HG02840 (cell line): ENCODE results near the gene MAP3K14.

Experiments
- ATAC-seq: cut with Tn5 transposase; IDR thresholded peaks from one replicate; pipeline ENCODE4 v1.9.1; 2021; ENCODE audit warnings: mild to moderate bottlenecking, moderate library complexity, moderate number of reproducible peaks; ENCODE audit not compliant: unreplicated experiment, low FRiP score

The MAP3K14 gene

GRCh38 chr17:45339646-45340605 lies 23.1 kb upstream of the MAP3K14 start:
- ATAC-seq, result no peak

GRCh38 chr17:45338996-45339535 lies 22.2 kb upstream of the MAP3K14 start:
- ATAC-seq, result no peak

GRCh38 chr17:45338023-45338781 lies 21.4 kb upstream of the MAP3K14 start:
- no peak for ATAC-seq

DNA sequence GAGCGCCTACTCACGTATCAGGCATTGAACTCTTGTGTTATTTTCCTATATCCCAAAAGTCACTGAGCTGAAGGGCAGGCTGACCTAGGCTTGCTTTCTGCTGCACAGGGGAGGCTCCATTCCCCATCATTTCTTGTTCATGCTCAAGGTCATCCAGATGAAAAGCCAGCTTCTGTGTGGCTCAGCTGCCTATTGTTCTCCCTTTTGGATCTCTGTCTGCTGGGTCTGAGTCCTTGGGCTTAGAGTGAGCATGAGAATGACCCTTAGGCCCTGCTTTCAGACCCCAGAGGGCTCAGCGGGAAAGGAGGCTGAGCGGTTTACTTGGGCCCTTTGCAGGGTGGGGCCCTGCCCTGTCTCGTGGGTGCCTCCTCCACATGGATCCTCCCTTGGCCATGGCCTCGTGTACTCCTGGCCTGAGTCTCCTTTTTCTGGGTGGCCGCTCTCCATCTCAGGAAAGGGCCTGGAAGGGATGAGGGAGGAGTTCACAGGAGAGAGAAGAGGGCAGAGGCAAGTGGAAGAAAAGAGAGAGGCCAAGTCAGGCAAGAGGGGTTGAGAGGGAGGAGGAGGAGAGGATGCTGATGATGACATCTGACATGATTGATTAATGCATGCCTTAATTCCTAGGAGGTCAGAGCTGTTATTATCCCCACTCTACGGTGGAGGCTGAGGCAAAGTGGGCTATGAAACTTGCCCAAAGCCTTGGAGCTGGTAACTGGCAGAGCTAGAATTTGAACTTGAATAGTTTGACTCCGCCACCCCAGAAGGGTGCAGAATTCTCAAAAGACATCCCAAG lies 19.8 kb upstream of the MAP3K14 start:
- ATAC-seq, result no peak

DNA sequence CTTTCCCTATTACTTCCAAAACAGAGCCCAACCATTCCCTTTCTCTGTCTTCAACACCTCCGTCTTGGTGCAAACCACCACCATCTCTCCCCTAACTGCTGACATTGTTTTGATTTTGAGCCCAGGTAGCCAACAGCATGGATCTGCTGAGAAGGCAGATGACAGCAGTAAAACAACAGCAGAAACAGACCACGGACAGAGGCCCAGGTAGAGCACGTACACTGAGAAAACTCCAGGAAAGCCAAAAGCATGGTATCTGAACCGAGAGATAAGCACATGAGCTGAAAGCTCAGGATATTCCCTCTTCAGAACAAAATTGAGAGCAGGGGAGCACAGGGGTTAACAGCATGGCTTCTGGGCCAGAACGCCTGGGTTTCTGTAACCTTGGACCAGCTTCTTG lies 18.9 kb upstream of the MAP3K14 start:
- ATAC-seq, result no peak

GRCh38 chr17:45334701-45335677 lies 18.2 kb upstream of the MAP3K14 start:
- no peak for ATAC-seq

DNA sequence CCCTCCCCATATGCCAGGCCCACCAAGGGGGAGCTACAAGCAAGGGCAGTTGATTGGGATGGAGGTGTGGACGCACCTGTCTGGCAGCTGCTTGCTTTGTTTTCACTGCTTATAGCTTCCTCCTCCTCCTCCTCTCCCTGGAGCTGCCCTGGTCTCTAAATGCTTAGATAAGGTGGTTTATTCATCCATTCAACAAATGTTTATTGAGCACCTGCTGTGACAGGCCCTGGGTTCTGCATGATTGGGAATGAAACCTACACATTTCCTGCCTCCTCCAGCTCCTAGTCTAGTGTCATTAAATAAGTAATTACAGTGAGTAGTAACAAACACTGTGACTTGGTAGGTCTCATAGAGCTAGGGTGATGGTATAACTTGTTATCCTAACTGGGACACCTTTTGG lies 17.4 kb upstream of the MAP3K14 start:
- ATAC-seq, result no peak

- no peak for ATAC-seq
These were observed 16.9 kb upstream of the MAP3K14 start for GRCh38 chr17:45333702-45334092.

- ATAC-seq, result no peak
These were observed 16.3 kb upstream of the MAP3K14 start for GRCh38 chr17:45332989-45333701.

- ATAC-seq, result no peak
These were observed 15.7 kb upstream of the MAP3K14 start for GRCh38 chr17:45332505-45332904.

DNA sequence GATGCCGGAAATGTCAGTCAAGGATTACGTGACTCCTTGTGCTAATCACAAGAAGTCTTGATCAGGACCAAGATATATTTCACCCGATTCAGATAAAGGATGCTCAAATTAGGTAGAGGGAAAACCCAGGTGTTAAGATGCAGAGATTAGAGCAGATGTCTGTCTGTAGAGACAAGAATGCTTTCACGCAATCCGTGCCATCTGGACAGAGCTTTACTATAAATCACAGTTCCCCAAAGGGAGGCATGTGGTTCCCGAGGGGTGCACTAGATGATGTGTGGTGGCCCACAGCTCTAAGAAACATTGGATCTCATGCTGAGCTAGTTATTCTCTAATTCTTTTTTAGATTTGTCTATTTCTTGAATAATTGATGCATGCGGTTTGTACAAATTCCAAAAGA lies 9.8 kb upstream of the MAP3K14 start:
- ATAC-seq, result no peak

DNA sequence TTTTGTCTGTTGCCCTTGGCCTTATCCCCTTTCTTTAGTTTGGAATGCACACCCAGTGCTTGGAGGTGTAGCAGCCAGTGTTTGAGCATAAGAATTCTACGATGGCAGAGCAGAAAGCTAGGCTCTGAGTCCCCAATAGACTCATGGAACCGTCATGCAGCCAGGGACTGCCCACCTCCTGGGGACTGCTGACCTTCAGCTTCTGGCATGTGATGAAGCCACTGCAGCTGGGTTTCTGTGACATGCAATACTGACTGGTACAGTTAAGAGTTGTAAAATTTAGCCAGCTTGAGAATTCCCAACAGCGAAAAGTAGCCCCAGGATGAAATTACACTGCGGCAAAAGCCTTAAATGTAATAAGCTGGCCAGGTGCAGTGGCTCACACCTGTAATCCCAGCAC lies 9.0 kb upstream of the MAP3K14 start:
- no peak for ATAC-seq

DNA sequence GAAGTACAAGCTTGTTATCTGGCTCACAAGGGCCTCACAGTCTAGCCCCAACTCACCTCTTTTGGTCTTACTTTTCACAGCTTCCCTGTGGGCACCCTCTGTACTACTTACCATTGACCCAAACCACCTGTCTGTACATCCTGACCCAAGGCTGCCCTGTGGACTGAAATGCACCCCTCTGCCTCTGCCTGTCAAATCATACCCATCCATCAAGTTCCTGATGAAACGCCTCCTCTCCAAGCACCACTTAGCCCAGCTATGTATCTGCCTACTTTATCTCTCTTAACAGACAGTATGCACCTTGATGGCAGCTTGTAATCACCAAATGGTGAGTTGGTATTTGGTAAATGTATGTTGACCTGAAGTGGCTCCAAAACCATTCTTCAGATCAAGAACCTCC lies 7.5 kb upstream of the MAP3K14 start:
- ATAC-seq, result no peak

- no peak for ATAC-seq
These were observed 5.3 kb upstream of the MAP3K14 start for GRCh38 chr17:45322168-45322567.

- ATAC-seq, result no peak
These were observed 4.2 kb upstream of the MAP3K14 start for GRCh38 chr17:45320931-45321461.

DNA sequence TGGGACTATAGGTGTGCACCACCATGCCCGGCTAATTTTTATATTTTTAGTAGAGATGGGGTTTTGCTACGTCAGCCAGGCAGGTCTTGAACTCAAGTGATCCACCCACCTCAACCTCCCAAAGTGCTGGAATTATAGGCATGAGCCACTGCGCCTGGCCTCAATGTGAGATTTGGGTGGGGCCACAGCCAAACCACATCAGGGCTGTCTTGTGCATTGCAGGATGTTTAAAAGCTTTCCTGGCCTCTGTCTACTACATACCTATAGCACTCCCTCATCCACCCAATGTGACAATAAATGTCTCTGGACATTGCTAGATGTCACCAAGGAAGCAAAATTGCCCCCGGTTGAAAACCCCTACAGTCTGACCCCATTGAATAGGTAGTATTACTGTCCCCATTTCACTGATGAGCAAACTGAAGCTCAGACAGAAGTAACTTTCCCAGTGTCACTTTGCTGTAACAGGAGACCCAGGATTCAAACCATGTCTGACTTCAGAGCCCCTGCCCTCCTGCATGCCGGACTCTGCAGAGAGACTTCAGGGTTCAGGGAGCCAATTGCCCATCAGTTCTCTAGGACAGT lies 3.6 kb upstream of the MAP3K14 start:
- no peak for ATAC-seq

GRCh38 chr17:45319239-45319703 lies 2.5 kb upstream of the MAP3K14 start:
- ATAC-seq, result no peak
